Measurements from ENCODE around the gene LRP1-AS.

LRP1-AS gene

GRCh38 chr12:57119294-57120085, 27.9 kb downstream of the LRP1-AS start:
- no peak for DNase-seq (ENCODE audit: low spot score)

GRCh38 chr12:57118711-57119271, 28.6 kb downstream of the LRP1-AS start:
- DNase-seq (ENCODE audit: low spot score) = no peak

GRCh38 chr12:57116580-57117281, 30.7 kb downstream of the LRP1-AS start:
- DNase-seq (ENCODE audit: low spot score) = no peak

DNA sequence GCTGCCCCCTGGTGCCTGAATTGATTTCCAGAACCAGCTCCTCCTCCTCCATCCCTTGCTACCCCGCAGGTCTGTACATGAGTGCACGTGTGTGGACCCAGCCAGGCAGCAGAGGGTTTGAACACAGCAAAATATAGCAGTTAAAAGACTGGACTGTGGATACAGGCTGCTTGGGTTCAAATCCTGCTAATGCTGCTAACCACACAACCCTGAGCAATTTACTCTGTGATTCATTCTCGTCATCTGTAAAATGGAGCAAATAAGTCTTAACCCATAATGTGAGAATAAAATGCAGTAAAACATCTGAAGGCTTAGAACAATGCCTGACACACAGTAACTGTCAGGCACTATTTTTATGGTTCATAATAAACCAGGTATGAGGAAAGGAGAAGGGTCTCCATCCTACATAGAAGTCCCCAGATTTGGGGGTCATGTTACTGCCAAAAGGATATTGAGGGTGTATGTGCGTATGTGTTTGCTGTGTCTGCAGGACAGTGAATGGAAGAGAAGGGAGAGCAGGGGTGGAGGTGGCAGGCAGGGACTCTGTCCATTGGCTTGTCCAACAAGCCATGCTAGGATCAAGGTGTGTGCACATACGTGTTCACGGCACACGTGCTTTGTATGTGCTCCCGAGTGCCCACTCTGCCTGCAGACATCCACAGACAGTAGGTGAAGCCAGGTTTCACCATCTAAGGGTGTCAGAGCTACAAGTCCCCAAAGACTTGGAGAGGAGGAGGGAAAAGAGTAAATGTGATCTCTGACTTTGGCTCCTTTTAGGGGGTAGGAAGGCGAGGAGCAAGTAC, 34.7 kb downstream of the LRP1-AS start:
- DNase-seq (ENCODE audit: low spot score) = no peak

GRCh38 chr12:57111031-57111734, 36.2 kb downstream of the LRP1-AS start, which contains the start of gene STAT6:
STAT6 (minus strand) TSS chr12:57111362; CDS start chr12:57108278, 3,084 bp downstream.
- DNase-seq (ENCODE audit: low spot score) = peak; percentile 78

GRCh38 chr12:57110104-57111030, 37.1 kb downstream of the LRP1-AS start:
- DNase-seq (ENCODE audit: low spot score) = no peak

DNA sequence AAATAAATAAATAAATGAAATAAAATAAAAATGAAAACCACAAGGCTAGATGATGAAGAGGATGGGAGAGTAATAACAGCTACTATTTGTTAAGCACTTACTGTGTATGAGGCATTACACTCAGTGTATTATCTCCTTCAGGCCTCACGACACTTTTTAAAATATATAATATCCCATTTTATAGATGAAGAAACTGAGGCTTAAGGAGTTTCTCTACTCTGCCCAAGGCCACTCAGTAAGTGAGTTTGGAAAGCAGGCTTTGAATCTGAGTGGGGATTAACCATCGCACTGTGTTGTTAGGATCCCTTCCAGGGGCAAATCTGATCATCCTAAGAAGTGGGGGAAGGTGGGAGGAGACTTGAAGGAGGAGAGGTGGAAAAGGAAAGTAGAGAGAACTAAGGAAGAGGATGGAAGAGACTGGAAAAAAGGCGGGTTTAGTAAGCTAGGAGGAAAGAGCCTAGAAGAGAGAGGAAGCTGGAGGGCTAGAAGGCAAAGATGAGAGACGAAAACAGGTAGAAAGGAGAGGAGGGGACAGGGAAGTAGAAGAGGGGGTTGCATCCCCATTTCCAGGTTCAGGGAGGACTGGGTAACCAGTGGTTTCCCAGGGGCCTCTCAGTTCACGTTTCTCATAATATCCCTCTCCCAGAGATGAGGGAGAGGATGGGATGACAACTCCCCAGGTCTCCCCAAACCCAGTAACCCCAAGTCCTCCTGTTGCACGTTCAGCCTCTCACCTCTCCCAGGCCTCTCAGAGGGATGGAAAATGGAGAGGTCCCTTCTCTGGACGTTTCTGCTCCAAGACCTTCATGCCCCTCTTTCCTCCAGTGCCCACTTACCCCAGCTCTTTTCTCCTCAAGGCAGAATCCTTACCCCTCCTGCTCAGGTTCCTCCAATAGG, 38.0 kb downstream of the LRP1-AS start:
- no peak for DNase-seq (ENCODE audit: low spot score)

- no peak for DNase-seq (ENCODE audit: low spot score)
These were observed 39.8 kb downstream of the LRP1-AS start for GRCh38 chr12:57107456-57108155.

DNA sequence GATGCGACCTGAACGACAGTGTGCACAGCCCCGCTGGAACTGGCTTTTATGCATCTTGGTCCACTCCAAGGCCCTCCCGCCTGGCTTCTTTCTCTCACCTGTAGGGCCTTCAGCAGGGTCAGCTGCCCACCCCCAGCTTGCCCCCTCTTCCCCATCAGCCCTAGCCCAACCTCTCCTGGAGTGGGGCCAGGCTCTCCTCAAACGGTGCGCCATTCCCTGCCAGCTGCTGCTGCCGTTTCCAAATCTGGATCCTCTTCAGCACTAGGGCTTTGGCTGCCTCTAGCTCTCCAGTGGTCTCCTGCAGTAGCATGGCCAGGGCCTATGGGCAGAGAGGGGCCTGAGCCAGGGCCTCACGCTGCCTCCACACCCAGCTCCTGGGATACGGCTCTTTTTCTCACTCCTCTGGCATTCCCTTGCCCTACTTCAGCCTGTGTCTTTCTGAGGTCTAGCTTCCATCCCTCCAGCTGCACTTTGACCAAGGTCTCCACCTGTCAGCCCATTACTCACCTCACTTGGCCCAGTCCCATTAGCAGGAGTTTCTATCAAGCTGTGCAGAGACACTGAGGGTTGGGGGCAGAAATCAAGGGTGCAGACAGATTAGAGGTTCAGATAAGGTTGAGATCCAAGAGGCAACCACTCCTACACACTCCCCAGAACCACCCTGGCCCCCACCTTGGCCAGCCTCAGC, 41.3 kb downstream of the LRP1-AS start:
- DNase-seq (ENCODE audit: low spot score) = no peak

GRCh38 chr12:57105011-57105753, 42.2 kb downstream of the LRP1-AS start:
- no peak for DNase-seq (ENCODE audit: low spot score)

DNA sequence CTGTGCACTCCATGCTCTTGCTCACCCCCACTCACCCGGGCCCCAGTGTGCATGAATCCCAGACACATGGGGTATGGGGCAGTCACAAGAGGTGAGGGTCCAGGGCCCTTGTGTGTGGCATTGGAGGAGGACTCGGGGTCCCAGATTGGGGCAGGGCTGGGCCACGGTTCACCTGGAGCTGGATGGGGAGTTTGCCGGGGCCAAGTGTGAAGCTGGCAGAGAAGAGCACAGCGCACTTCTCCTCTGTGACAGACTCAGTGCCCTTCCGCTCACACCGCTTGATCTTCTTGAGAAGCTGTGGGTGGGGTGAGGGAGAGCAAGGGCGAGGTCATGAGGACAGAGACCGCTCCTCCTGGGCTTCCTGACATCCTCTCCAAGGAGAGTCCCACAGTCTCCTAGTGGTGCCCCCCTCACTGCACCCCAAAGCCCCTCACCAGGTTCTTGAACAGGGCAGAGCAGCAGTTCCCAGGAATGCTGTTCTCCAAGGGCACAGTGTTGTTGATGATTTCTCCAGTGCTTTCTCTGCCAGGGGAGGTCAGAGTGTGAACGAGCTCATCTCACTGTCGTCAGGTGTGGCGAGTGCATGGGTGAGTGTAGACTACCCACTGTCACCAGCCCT, 43.0 kb downstream of the LRP1-AS start:
- no peak for DNase-seq (ENCODE audit: low spot score)

GRCh38 chr12:57103856-57104255, 43.6 kb downstream of the LRP1-AS start:
- DNase-seq (ENCODE audit: low spot score) = no peak

- DNase-seq (ENCODE audit: low spot score) = no peak
These were observed 45.3 kb downstream of the LRP1-AS start for GRCh38 chr12:57101892-57102695.

GRCh38 chr12:57099766-57100165, 47.7 kb downstream of the LRP1-AS start:
- no peak for DNase-seq (ENCODE audit: low spot score)

- DNase-seq (ENCODE audit: low spot score) = no peak
These were observed 48.2 kb downstream of the LRP1-AS start for GRCh38 chr12:57099047-57099714.

GRCh38 chr12:57098546-57098945, 48.9 kb downstream of the LRP1-AS start:
- DNase-seq (ENCODE audit: low spot score) = no peak
